HepG2 (cell line): Measurements from ENCODE around the gene RAB36. TPM values are rescaled to one million over a fixed set of nuclear protein-coding genes. Genes with fewer than 3 reads are reported as not detected.

Experiments used
- ATAC-seq: fragments of 200-7000 bp; cut with Tn5 transposase; 3 replicates; pipeline ENCODE4 v1.9.1; 2020; ENCODE audit warnings: mild to moderate bottlenecking, moderate library complexity
- BruUV-seq: library from RNA; stranded (reverse); fragments of 400-500 nt; replicated peaks from 2 replicates; lab custom pipeline; 2021; lab: Mats Ljungman, UMichigan
- CTCF ChIA-PET: fragments of 300-600 bp; formaldehyde crosslinking; extraction: SDS; loops from one replicate; lab custom pipeline; 2021; ENCODE audit warnings: low total read pairs, inconsistent platforms, low intra/inter-chr PET ratio; lab: Yijun Ruan, JAX
- POLR2A ChIA-PET: fragments of 350-600 bp; sonication (Branson Sonifier 250); formaldehyde crosslinking; loops from one replicate; lab custom pipeline; 2020; ENCODE audit warnings: antibody characterized with exemption, inconsistent platforms; lab: Yijun Ruan, JAX
- DNase-seq: peaks from one replicate; pipeline ENCODE4 v3.0.0-alpha.2; 2015; ENCODE audit warnings: low spot score
- FAIRE-seq: peaks from 3 replicates; lab custom pipeline; 2011; peaks lifted over from hg19 to GRCh38; lab: Jason Lieb, UNC
- H2AFZ ChIP-seq: one replicate; pipeline ENCODE4 v1.6.1; 2011; ENCODE audit warnings: low read length, inconsistent platforms
- H3K27ac ChIP-seq: fragments of 300-600 bp; 3 replicates; pipeline ENCODE4 v1.8.0; 2011; ENCODE audit warnings: mixed run types, mild to moderate bottlenecking, mixed read lengths, low read length, inconsistent platforms; ENCODE audit not compliant: insufficient read depth; ENCODE audit errors: extremely low read length
- H3K27me3 ChIP-seq, 2 experiments: fragments of 200-600 bp in 1 of 2; 2 replicates in 1 of 2; 3 replicates in 1 of 2; pipeline versions ENCODE4 v1.6.0 to v1.8.0; 2011; ENCODE audit warnings: low read length in 2 of 2, mild to moderate bottlenecking in 2 of 2, moderate library complexity in 2 of 2, inconsistent platforms in 1 of 2; ENCODE audit not compliant: insufficient read depth in 2 of 2, control insufficient read depth in 1 of 2
- H3K36me3 ChIP-seq, 2 experiments: fragments of 200-600 bp in 1 of 2; replicated peaks in 1 of 2; 2 replicates in 1 of 2; 3 replicates in 1 of 2; pipeline versions ENCODE4 v1.5.1 to v1.8.0; 2011; ENCODE audit warnings: low read length in 2 of 2, inconsistent platforms in 1 of 2; ENCODE audit not compliant: insufficient read depth in 2 of 2, control insufficient read depth in 1 of 2
- H3K4me1 ChIP-seq: 2 replicates; pipeline ENCODE4 v1.5.1; 2012; ENCODE audit warnings: low read length, inconsistent platforms; ENCODE audit not compliant: insufficient read depth
- H3K4me2 ChIP-seq: 2 replicates; pipeline ENCODE4 v1.6.0; 2011; ENCODE audit warnings: low read depth, low read length, inconsistent platforms
- H3K4me3 ChIP-seq, 3 experiments: fragments of 200-600 bp in 1 of 3; sonication (generic), shearing (Covaris generic) in 1 of 3; replicated peaks in 1 of 3; 2 replicates each; pipeline ENCODE4 v1.5.1; 2011 to 2016; ENCODE audit warnings: low read length in 3 of 3, inconsistent platforms in 2 of 3, low read depth in 2 of 3, mild to moderate bottlenecking in 2 of 3, control low read depth in 1 of 3, mixed read lengths in 1 of 3; ENCODE audit not compliant: insufficient read depth in 1 of 3
- H3K79me2 ChIP-seq: one replicate; pipeline ENCODE4 v1.6.1; 2011; ENCODE audit warnings: low read length, inconsistent platforms; ENCODE audit not compliant: insufficient read depth
- H3K9ac ChIP-seq: 2 replicates; pipeline ENCODE4 v1.6.0; 2011; ENCODE audit warnings: mild to moderate bottlenecking, low read depth, low read length, inconsistent platforms; ENCODE audit not compliant: insufficient read depth
- H3K9me3 ChIP-seq: 2 replicates; pipeline ENCODE4 v1.5.1; 2012; ENCODE audit warnings: mild to moderate bottlenecking, low read length
- H4K20me1 ChIP-seq: 2 replicates; pipeline ENCODE4 v1.6.0; 2011; ENCODE audit warnings: inconsistent platforms, mild to moderate bottlenecking, low read length, moderate library complexity; ENCODE audit not compliant: insufficient read depth
- CEBPB ChIP-seq: IDR thresholded peaks from 2 replicates; pipeline ENCODE4 v1.6.1; 2011; ENCODE audit warnings: low read depth, low read length, improper control_type of control experiment, borderline replicate concordance
- CEBPG ChIP-seq: IDR thresholded peaks from 2 replicates; pipeline ENCODE4 v1.6.1; 2016
- DMTF1 ChIP-seq: sonication (generic); formaldehyde crosslinking; IDR thresholded peaks from 2 replicates; pipeline ENCODE4 v1.4.0; 2020; ENCODE audit warnings: mild to moderate bottlenecking, missing genetic modification reagents
- HIC2 ChIP-seq: sonication (generic); formaldehyde crosslinking; IDR thresholded peaks from 2 replicates; pipeline ENCODE4 v1.9.0; 2022; ENCODE audit warnings: low read depth, missing genetic modification reagents
- NFE2L1 ChIP-seq: sonication (generic); formaldehyde crosslinking; IDR thresholded peaks from 2 replicates; pipeline ENCODE4 v1.4.0; 2020; ENCODE audit warnings: missing genetic modification reagents, mild to moderate bottlenecking, borderline replicate concordance
- SRY ChIP-seq: sonication (generic); formaldehyde crosslinking; IDR thresholded peaks from 2 replicates; pipeline ENCODE4 v1.8.0; 2022; ENCODE audit warnings: mild to moderate bottlenecking, missing genetic modification reagents
- TFAP4 ChIP-seq: sonication (generic); IDR thresholded peaks from 2 replicates; pipeline ENCODE4 v1.6.1; 2016; ENCODE audit warnings: low read depth, borderline replicate concordance
- ZFX ChIP-seq: sonication (generic); formaldehyde crosslinking; IDR thresholded peaks from 2 replicates; pipeline ENCODE4 v1.4.0; 2020; ENCODE audit warnings: mild to moderate bottlenecking, low read depth, missing genetic modification reagents, moderate library complexity
- WGBS: methylation state at CpG from one replicate; pipeline ENCODE4 v1.1.6; 2017; ENCODE audit warnings: low lambda C conversion rate; 5-methylcytosine and 5-hydroxymethylcytosine counted together
- in situ Hi-C: cut with HindIII; loops from 2 replicates; pipeline ENCODE4 v1.10.0; 2017; ENCODE audit warnings: low pct_unique_long_range_greater_than_20kb; ENCODE audit not compliant: extremely low pct_ligation_motif_present
- intact Hi-C: fragments of 100-400 bp; cut with micrococcal nuclease; formaldehyde crosslinking; loops from one replicate; pipeline ENCODE4 v1.10.0; 2022; ENCODE audit not compliant: unreplicated experiment
- polyA plus RNA-seq, 8 experiments: library from polyadenylated mRNA; depleted of rRNA in 3 of 8; stranded (reverse) in 7 of 8; unstranded in 1 of 8; fragments of >200 nt; fragmentation: Illumina TruSeq in 4 of 8; extraction: Trizol in 4 of 8; gene quantifications; 2 replicates each; pipeline versions ENCODE4 v1.2.1 to v1.2.3, GENCODE V29; 2011 to 2016; ENCODE audit warnings: low read depth in 4 of 8, missing spikeins in 1 of 8, mixed read lengths in 1 of 8; ENCODE audit not compliant: insufficient read depth in 1 of 8
- total RNA-seq, 5 experiments: library from RNA; depleted of rRNA; stranded (reverse); fragments of >200 nt; fragmentation: Illumina TruSeq; extraction: Trizol; gene quantifications; 2 replicates each; pipeline ENCODE4 v1.2.3, GENCODE V29; 2016; ENCODE audit warnings: low read depth in 1 of 5

The RAB36 gene
- total and polyA plus RNA-seq, 2 of the 13 experiments (the other 11 are each of a cell fraction or from before 2014, with no cell fraction given) = 0.24 to 0.86 TPM

GRCh38 chr22:23150762-23151161 lies 5.5 kb downstream of the RAB36 start:
- no TSS peak for BruUV-seq
- Histone ChIP-seq H3K27ac (peak overlapping the region; percentile 28), H4K20me1 (no peaks in the 10 kb centered on the region), H3K79me2 (no peaks in the 10 kb centered on the region), H3K9ac (no peak overlapping the region), H2AFZ (no peak overlapping the region), H3K27me3 (no peaks in the 10 kb centered on the region; a peak in 1 of 5 replicates), H3K4me2 (peak overlapping the region; percentile 48), H3K4me1 (peaks cover 97% of the 10 kb centered on the region), H3K36me3 (no peaks in the 10 kb centered on the region)
- in situ Hi-C loops (loop anchor here (25.0 kb wide), 1 partner anchor 412 kb away; no protein-coding TSS in a partner anchor), intact Hi-C loops (no loop called here)
- WGBS = 46% methylated on average over 6 of the region's 6 CpGs
- POLR2A ChIA-PET = interaction anchor here (0.7 kb wide), 1 partner anchor 9 kb away, joined by 3 read pairs; the partner anchor contains the start of gene RSPH14
- CTCF ChIA-PET = no interaction called here
- ATAC-seq (no peak), DNase-seq (no peak), FAIRE-seq (no peak)
- TF ChIP-seq SRY (CRISPR knock-in tag) (no peak), HIC2 (0 out of 2 replicates have a peak, but pooled peaks have one; percentile 18), ZFX (CRISPR knock-in tag) (0 out of 2 replicates have a peak, but pooled peaks have one; percentile 15), CEBPG (CRISPR knock-in tag) (peak; percentile 72), CEBPB (peak; percentile 81), DMTF1 (CRISPR knock-in tag) (no peak), TFAP4 (no peak), NFE2L1 (no peak)
- TF ChIP-seq, all 625 proteins: peak for 4
- Histone ChIP-seq H3K9me3 (no peaks in the 10 kb centered on the region), H3K4me3 (no peak overlapping the region)
